HG02763 (cell line): ENCODE measurements around the gene PTGER3.

ENCODE experiments used
- ATAC-seq: cut with Tn5 transposase; IDR thresholded peaks from one replicate; pipeline ENCODE4 v1.9.1; 2021; ENCODE audit warnings: mild to moderate bottlenecking, moderate library complexity; ENCODE audit not compliant: unreplicated experiment

Gene PTGER3

GRCh38 chr1:71047635-71048607 lies at the start of gene PTGER3:
Gene PTGER3 (minus strand): TSS chr1:71047816. CDS start chr1:71047577, 239 bp downstream.
- ATAC-seq, result peak; percentile 47

GRCh38 chr1:71094913-71095312 lies 47.3 kb upstream of the PTGER3 start:
- no peak for ATAC-seq

DNA sequence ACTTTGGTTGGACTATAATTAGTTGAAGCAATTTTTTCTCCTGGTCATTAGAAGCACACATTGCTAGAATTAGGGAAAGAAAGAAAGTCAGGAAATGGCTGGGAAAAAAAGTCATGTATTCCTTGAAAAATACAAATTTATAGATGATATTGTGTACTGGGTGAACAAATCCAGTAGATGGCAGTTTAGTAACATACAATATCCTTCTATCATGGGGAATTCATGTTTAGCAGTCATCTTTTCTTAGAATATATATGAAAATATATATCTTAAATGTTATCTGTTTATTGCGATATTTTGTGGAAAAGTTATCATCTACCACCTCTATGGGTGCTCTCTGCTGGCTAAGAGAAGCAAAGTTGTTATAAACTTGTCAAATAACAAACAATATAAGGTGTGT lies 46.3 kb upstream of the PTGER3 start:
- ATAC-seq, result no peak

- no peak for ATAC-seq
Measured at GRCh38 chr1:71089536-71090270, 42.1 kb upstream of the PTGER3 start.

- no peak for ATAC-seq
Measured at GRCh38 chr1:71088645-71089287, 41.1 kb upstream of the PTGER3 start.

DNA sequence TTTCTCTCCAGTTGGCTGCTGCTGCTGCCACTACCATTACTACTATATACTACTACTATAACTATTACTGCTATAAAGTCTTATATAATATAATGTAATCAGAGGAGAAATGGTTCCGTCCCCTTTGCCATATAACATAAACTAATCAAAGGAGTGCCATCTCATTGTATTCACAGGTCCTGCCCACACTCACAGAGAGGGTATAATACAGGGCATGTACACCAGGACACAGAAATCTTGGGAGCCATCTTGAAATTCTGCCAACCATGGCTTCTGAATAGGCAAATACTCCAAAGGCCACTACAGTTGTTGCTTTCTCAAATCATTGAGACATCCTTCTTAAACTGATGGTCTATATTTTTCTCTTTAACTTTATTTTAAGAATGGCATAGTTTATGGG lies 40.1 kb upstream of the PTGER3 start:
- ATAC-seq, result no peak

- no peak for ATAC-seq
Measured at GRCh38 chr1:71087060-71087459, 39.4 kb upstream of the PTGER3 start.

GRCh38 chr1:71086331-71086730 lies 38.7 kb upstream of the PTGER3 start:
- ATAC-seq, result no peak

DNA sequence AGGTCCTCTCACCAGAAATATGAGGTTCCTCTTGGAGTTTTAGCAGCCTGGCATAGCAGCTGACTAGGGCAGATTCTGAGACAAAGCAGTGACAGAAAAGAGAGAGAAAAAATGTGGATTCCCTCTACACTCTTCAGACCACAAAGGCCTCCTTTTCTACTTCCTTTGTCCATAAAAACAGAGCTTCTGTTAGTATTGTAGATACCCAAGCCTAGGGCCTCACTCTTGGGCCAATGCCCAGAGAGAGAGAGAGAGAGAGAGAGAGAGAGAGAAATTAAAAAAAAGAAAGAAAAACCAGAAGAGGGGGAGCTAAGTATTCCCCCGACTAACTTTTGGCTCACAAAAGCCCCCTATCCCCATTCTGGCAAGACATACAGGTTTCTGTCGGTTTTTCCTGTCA lies 35.7 kb upstream of the PTGER3 start:
- ATAC-seq, result no peak

GRCh38 chr1:71081697-71082080 lies 34.1 kb upstream of the PTGER3 start:
- ATAC-seq, result no peak

DNA sequence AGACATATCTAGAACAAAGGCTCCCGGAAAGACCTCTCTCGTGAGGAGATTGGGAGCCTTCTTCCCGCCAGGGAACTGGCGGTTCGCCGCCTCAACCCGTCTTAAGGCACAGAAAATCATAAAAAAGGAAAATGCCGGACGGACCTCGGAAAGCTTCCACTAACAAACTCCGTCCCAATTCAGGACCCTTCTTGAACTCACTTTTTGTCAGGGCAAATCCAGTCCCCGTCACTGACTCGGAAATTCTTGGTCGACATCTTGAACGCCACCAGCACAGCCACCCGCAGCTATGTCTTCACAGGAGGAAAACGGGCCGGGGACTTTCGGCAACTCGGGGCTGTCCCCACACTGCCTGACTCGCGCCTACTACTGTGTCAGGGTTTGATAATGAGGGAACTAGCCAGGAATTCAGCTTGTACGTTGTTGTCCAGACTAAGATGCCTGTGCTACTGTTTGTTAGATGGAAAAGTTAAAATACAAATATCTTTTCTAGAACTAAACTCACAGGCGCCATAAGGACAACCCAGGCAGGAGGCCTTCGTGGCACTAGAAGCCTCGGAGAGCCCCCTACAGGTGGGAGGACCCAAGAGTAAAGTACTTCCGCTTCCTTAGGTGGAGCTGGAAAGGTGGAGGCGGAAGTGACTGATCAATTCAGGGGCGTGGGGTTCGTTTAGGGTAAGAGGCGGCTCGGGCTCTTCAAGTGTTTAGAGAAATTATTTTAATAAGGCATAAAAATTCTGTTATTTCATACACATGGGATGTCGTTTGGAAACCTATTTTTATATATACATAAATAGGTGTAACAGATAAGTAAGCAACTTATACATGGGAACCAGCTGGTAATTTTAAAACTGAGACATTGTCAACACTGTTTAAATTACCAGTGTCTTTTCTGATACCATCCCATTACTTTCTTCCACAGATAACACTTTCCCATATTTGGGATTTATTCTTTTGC lies 33.4 kb upstream of the PTGER3 start, which contains the start of gene ZRANB2:
Gene ZRANB2, minus strand, starts transcription at position 297 of the 958 bp plus-strand sequence. Its CDS starts 40 bp downstream, at position 257.
- peak; percentile 100 for ATAC-seq

DNA sequence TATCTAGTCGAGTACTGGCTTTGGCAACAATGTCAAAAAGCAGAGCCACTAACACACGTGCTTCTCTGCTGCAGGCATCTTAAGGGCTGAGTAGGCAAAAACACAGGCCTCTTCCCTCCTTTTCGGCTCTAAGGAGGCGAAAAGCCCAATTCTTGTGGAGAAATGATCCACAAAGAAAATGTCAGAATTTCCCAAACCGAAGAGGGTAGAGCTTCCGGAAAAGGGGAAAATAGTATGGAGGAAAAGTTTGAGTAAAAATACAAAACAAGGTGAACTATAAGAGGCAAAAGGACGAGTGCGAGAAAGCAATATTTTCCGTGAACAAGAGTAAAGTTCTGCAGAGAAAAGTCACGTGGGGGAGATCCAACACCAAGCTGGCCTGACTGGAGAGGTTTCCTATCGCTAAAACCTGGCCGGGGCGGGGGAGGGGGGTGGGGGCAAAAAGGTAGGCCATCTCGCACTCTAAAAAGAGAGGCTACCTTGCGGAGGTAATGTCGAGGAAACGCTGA lies 32.7 kb upstream of the PTGER3 start:
- ATAC-seq, result no peak

DNA sequence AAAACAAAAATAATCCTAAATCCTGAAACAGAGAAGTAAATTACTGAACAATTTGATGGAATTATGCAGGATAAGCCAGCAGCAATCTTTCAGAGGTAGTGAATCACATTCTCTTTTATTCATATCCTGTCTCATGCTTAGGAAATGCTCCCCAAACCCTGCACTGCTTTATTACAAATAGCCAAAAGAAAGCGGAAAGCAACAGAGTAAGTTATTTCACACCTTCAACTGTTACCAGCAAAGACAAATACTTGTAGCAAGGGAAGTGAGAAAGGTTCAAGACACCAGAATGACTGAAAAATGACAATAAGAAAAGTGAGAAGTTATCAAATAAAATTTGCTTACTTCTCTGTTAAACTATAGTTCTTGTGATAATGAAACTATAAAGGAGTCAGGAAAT lies 27.1 kb upstream of the PTGER3 start:
- no peak for ATAC-seq

DNA sequence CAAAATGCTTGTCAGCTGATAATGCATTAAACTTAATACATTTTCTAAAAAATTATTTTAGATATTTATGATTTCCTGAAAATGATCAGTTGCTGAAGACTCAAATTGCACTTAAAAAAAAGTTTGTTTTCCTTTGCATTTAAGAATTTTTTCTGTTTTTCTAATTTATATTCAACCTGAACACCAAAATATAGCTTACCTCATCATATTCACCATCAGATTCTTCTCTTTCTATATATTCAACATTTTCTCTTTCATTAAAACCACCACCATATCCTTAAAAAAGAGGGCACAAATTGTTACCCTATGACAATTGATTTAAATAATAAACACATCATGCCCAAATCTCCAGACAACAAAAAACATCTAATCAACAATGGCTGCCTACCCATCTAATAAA lies 24.7 kb upstream of the PTGER3 start:
- no peak for ATAC-seq

GRCh38 chr1:71071720-71072119 lies 24.1 kb upstream of the PTGER3 start:
- ATAC-seq, result no peak

- peak; percentile 66 for ATAC-seq
Measured at GRCh38 chr1:71068325-71069240, 21.0 kb upstream of the PTGER3 start.

DNA sequence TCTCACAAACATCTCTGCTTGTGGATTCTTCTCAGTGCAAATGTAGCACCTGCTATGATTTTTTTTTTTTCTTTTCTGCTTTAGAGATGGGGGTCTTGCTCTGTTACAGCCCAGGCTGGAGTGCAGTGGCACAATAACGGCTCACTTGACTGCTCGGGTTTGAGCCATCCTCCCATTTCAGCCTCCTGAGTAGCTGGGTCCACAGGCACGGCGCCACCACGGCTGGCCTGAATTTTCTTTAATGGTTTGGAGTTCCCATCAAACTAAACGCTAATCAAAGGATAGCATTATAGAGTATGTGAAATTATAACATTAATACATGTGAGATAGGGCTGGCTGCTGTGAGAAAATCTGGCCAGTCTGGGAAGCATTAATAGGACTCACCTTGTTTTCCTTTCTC lies 7.2 kb upstream of the PTGER3 start:
- no peak for ATAC-seq

GRCh38 chr1:71054281-71054731 lies 6.7 kb upstream of the PTGER3 start:
- ATAC-seq, result no peak

DNA sequence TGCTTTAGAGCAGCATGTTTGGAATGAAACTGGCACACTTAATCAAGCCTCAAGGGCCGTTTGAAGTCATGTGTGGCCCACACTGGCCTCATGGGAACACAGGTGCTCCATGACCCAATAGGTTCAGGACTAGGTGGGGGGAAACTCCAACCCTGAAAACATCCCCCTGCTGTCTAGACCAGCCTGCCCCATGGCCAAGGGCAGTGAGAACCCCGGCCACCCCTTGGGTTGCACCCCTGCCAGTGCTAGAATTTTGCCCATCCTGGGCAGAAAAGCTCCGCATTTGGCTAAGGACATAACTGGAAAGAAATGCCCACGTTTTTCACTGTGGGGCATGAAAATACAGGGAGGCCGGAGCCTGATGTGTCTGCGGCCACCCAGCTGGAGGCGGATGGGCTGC lies 6.1 kb upstream of the PTGER3 start:
- no peak for ATAC-seq
